SK-N-SH (cell line): ENCODE measurements around the gene FBXL22. TPM values are rescaled to one million over a fixed set of nuclear protein-coding genes. Genes with fewer than 3 reads are reported as not detected.

Experiments used
- CTCF ChIA-PET: fragments of 300-600, 350-600 bp; formaldehyde crosslinking; extraction: SDS; loops from one replicate; lab custom pipeline; 2021; lab: Yijun Ruan, JAX
- POLR2A ChIA-PET: fragments of 350-600 bp; sonication (Branson Sonifier 250); formaldehyde crosslinking; extraction: SDS; loops from one replicate; lab custom pipeline; 2020; ENCODE audit warnings: antibody characterized with exemption, inconsistent platforms; lab: Yijun Ruan, JAX
- DNase-seq: peaks from one replicate; pipeline ENCODE4 v3.0.0; 2012
- H2AFZ ChIP-seq: fragments of 200-600 bp; sonication (generic); 2 replicates; pipeline ENCODE4 v1.8.1; 2016; ENCODE audit warnings: antibody characterized with exemption, mild to moderate bottlenecking, low read depth
- H3F3A ChIP-seq: fragments of 200-600 bp; sonication (generic); replicated peaks from 2 replicates; pipeline ENCODE3; 2016; ENCODE audit warnings: antibody characterized with exemption, mild to moderate bottlenecking; ENCODE audit not compliant: insufficient read depth
- H3K27ac ChIP-seq, 2 experiments: fragments of 200-500 bp in 1 of 2; fragments of 200-600 bp in 1 of 2; sonication (Bioruptor generic) in 1 of 2; sonication (generic), shearing (Covaris generic) in 1 of 2; 2 replicates each; pipeline versions ENCODE4 v1.5.1 to v1.6.1; 2014 to 2016; ENCODE audit warnings: low read depth in 2 of 2, inconsistent platforms in 1 of 2, low read length in 1 of 2, mild to moderate bottlenecking in 1 of 2, mixed read lengths in 1 of 2
- H3K27me3 ChIP-seq: fragments of 200-600 bp; sonication (generic), shearing (Covaris generic); 2 replicates; pipeline ENCODE4 v1.6.1; 2016; ENCODE audit warnings: mixed run types; ENCODE audit not compliant: insufficient read depth
- H3K36me3 ChIP-seq, 2 experiments: fragments of 200-500 bp in 1 of 2; fragments of 200-600 bp in 1 of 2; sonication (Bioruptor generic) in 1 of 2; sonication (generic) in 1 of 2; replicated peaks in 1 of 2; 2 replicates each; pipeline versions ENCODE3 to v1.5.1; 2014 to 2016; ENCODE audit warnings: low read length in 1 of 2, mild to moderate bottlenecking in 1 of 2; ENCODE audit not compliant: insufficient read depth in 2 of 2, control insufficient read depth in 1 of 2
- H3K4me1 ChIP-seq, 2 experiments: fragments of 200-500 bp in 1 of 2; fragments of 200-600 bp in 1 of 2; sonication (Bioruptor generic) in 1 of 2; sonication (generic), shearing (Covaris generic) in 1 of 2; 2 replicates each; pipeline versions ENCODE4 v1.5.1 to v1.6.1; 2014 to 2016; ENCODE audit warnings: low read depth in 1 of 2, low read length in 1 of 2, mixed run types in 1 of 2; ENCODE audit not compliant: insufficient read depth in 2 of 2, control insufficient read depth in 1 of 2
- H3K4me2 ChIP-seq: fragments of 200-600 bp; sonication (generic), shearing (Covaris generic); 2 replicates; pipeline ENCODE4 v1.6.1; 2017; ENCODE audit warnings: mixed run types
- H3K4me3 ChIP-seq, 2 experiments: fragments of 200-500 bp in 1 of 2; fragments of 200-600 bp in 1 of 2; sonication (Bioruptor generic) in 1 of 2; sonication (generic), shearing (Covaris generic) in 1 of 2; 2 replicates each; pipeline versions ENCODE4 v1.5.1 to v1.8.1; 2014 to 2016; ENCODE audit warnings: low read depth in 2 of 2, inconsistent platforms in 1 of 2, low read length in 1 of 2, mild to moderate bottlenecking in 1 of 2, mixed read lengths in 1 of 2, moderate library complexity in 1 of 2
- H3K79me2 ChIP-seq: fragments of 200-600 bp; sonication (generic); 2 replicates; pipeline ENCODE4 v1.8.1; 2017; ENCODE audit warnings: mild to moderate bottlenecking; ENCODE audit not compliant: insufficient read depth
- H3K9ac ChIP-seq: fragments of 200-600 bp; sonication (generic); 2 replicates; pipeline ENCODE4 v1.6.1; 2017; ENCODE audit warnings: mixed run types
- H3K9me2 ChIP-seq: fragments of 200-600 bp; sonication (generic); 2 replicates; pipeline ENCODE4 v1.6.1; 2017; ENCODE audit warnings: mixed run types
- H3K9me3 ChIP-seq: fragments of 200-600 bp; sonication (generic); 2 replicates; pipeline ENCODE4 v1.6.1; 2017; ENCODE audit warnings: mixed run types, mild to moderate bottlenecking, moderate library complexity
- H4K20me1 ChIP-seq: fragments of 200-600 bp; sonication (generic); 2 replicates; pipeline ENCODE4 v1.6.1; 2017; ENCODE audit warnings: mild to moderate bottlenecking, mixed run types; ENCODE audit not compliant: insufficient read depth
- CTCF ChIP-seq: fragments of 200-600 bp; sonication (generic); IDR thresholded peaks from 2 replicates; pipeline ENCODE4 v1.6.1; 2017; ENCODE audit warnings: antibody characterized with exemption, mild to moderate bottlenecking, moderate library complexity
- ELF1 ChIP-seq: IDR thresholded peaks from 2 replicates; pipeline ENCODE4 v1.4.0; 2012
- EP300 ChIP-seq, 2 experiments: IDR thresholded peaks; 2 replicates each; pipeline versions ENCODE4 v1.4.0 to v1.6.1; 2012; ENCODE audit warnings: borderline replicate concordance in 1 of 2, low read depth in 1 of 2, low read length in 1 of 2
- GABPA ChIP-seq: IDR thresholded peaks from 2 replicates; pipeline ENCODE4 v1.4.0; 2012; ENCODE audit warnings: low read depth, mild to moderate bottlenecking
- IRF3 ChIP-seq: fragments of 150-350 bp; IDR thresholded peaks from 2 replicates; pipeline ENCODE4 v1.6.1; 2016; ENCODE audit warnings: mild to moderate bottlenecking, low read depth, low read length
- JUND ChIP-seq: IDR thresholded peaks from 2 replicates; pipeline ENCODE4 v1.4.0; 2012
- MXI1 ChIP-seq: IDR thresholded peaks from 2 replicates; pipeline ENCODE4 v1.6.1; 2012; ENCODE audit warnings: mild to moderate bottlenecking, low read depth, low read length, improper control_type of control experiment
- NFIC ChIP-seq: IDR thresholded peaks from 2 replicates; pipeline ENCODE4 v1.4.0; 2012; ENCODE audit warnings: borderline replicate concordance
- NRF1 ChIP-seq: IDR thresholded peaks from 2 replicates; pipeline ENCODE4 v1.6.1; 2012; ENCODE audit warnings: low read depth, mild to moderate bottlenecking, low read length
- POLR2AphosphoS5 ChIP-seq: IDR thresholded peaks from 2 replicates; pipeline ENCODE4 v1.6.1; 2012; ENCODE audit warnings: low read depth, low read length
- RCOR1 ChIP-seq: fragments of 150-350 bp; IDR thresholded peaks from 2 replicates; pipeline ENCODE4 v1.6.1; 2017; ENCODE audit warnings: antibody characterized with exemption, low read length
- REST ChIP-seq: IDR thresholded peaks from 2 replicates; pipeline ENCODE4 v1.6.1; 2012; ENCODE audit warnings: mild to moderate bottlenecking, low read depth, low read length, moderate library complexity
- RXRA ChIP-seq: IDR thresholded peaks from 2 replicates; pipeline ENCODE4 v1.4.0; 2012; ENCODE audit warnings: low read depth, mild to moderate bottlenecking, borderline replicate concordance
- SIN3A ChIP-seq: IDR thresholded peaks from 2 replicates; pipeline ENCODE4 v1.6.1; 2012; ENCODE audit warnings: low read depth, mild to moderate bottlenecking, low read length, moderate library complexity, borderline replicate concordance
- SMC3 ChIP-seq: IDR thresholded peaks from 2 replicates; pipeline ENCODE4 v1.6.1; 2012; ENCODE audit warnings: low read depth, low read length, improper control_type of control experiment
- USF1 ChIP-seq: IDR thresholded peaks from 2 replicates; pipeline ENCODE4 v1.4.0; 2012; ENCODE audit warnings: low read depth, borderline replicate concordance
- ZBTB33 ChIP-seq: IDR thresholded peaks from 2 replicates; pipeline ENCODE4 v1.4.0; 2012; ENCODE audit warnings: low read depth, borderline replicate concordance
- WGBS: methylation state at CpG from one replicate; pipeline ENCODE4 v1.1.6; 2017; ENCODE audit warnings: low lambda C conversion rate; 5-methylcytosine and 5-hydroxymethylcytosine counted together
- polyA plus RNA-seq, 3 experiments: library from polyadenylated mRNA; depleted of rRNA; stranded (reverse); fragments of >200 nt; gene quantifications; 2 replicates each; pipeline ENCODE4 v1.2.3, GENCODE V29; 2012

The FBXL22 gene
- polyA plus RNA-seq, 1 of the 3 experiments (the other 2 are of a cell fraction), result 0.10 TPM

- no peak for TF ChIP-seq NRF1
- no peak for TF ChIP-seq SIN3A
These were observed 26.2 kb downstream of the FBXL22 start (continued) for GRCh38 chr15:63623232-63623969.

GRCh38 chr15:63626955-63627354 lies 29.8 kb downstream of the FBXL22 start:
- Histone ChIP-seq H2AFZ (no peak overlapping the region), H3K9me2 (no peaks in the 10 kb centered on the region), H3K9me3 (no peaks in the 10 kb centered on the region), H3K9ac (no peak overlapping the region), H3K4me2 (no peak overlapping the region), H3K36me3 (peaks cover 55 to 57% of the 10 kb centered on the region in 2 experiments), H3K4me1 (no peaks in the 10 kb centered on the region), H3K79me2 (no peaks in the 10 kb centered on the region), H3K4me3 (no peak overlapping the region), H4K20me1 (no peaks in the 10 kb centered on the region), H3K27ac (no peak overlapping the region), H3F3A (no peaks in the 10 kb centered on the region), H3K27me3 (no peaks in the 10 kb centered on the region)
- TF ChIP-seq NRF1, result no peak
- no peak for TF ChIP-seq USF1
- TF ChIP-seq GABPA, result no peak
- no peak for TF ChIP-seq RXRA
- no peak for TF ChIP-seq SIN3A
- no peak for TF ChIP-seq JUND
- no peak for TF ChIP-seq RCOR1
- no peak for TF ChIP-seq REST
- no peak for TF ChIP-seq MXI1
- TF ChIP-seq NFIC, result no peak
- no peak for TF ChIP-seq IRF3
- TF ChIP-seq EP300 (IDR thresholded peaks at IDR 0.05; ENCODE audit: borderline replicate concordance in 1 of 2, low read depth in 1 of 2, low read length in 1 of 2), result no peak
- no peak for TF ChIP-seq SMC3
- TF ChIP-seq ELF1, result no peak
- TF ChIP-seq CTCF, result no peak
- TF ChIP-seq ZBTB33, result no peak
- TF ChIP-seq POLR2AphosphoS5, result no peak
- CTCF ChIA-PET, result interaction anchor here (1.5 to 2.0 kb wide), 2 partner anchors 17 to 125 kb away, joined by 4 to 11 read pairs; no protein-coding TSS in a partner anchor
- POLR2A ChIA-PET, result no interaction called here
- no peak for DNase-seq
- 100% methylated on average over 1 of the region's 1 CpG for WGBS
